Activated naive CD8-positive, alpha-beta T cell treated with anti-CD3 and anti-CD28 coated beads for 36 hours (primary cell): ENCODE results near the gene ALOXE3. TPM values are rescaled to one million over a fixed set of nuclear protein-coding genes. Genes with fewer than 3 reads are reported as not detected.

Experiments used
- DNase-seq: peaks from one replicate; pipeline ENCODE4 v3.0.0; 2021
- H3K27ac Mint-ChIP-seq: one replicate; pipeline ENCODE4 v1.8.0; 2022; ENCODE audit warnings: mild to moderate bottlenecking, moderate library complexity, mixed read lengths
- H3K27me3 Mint-ChIP-seq: one replicate; pipeline ENCODE4 v1.8.0; 2022; ENCODE audit warnings: mild to moderate bottlenecking, mixed read lengths
- H3K36me3 Mint-ChIP-seq: one replicate; pipeline ENCODE4 v1.8.0; 2021; ENCODE audit warnings: mild to moderate bottlenecking, mixed read lengths
- H3K4me1 Mint-ChIP-seq: one replicate; pipeline ENCODE4 v1.8.0; 2021; ENCODE audit warnings: mixed read lengths
- H3K4me3 Mint-ChIP-seq: one replicate; pipeline ENCODE4 v1.8.0; 2022; ENCODE audit warnings: mild to moderate bottlenecking, moderate library complexity, mixed read lengths
- H3K9me3 Mint-ChIP-seq: one replicate; pipeline ENCODE4 v1.8.0; 2022; ENCODE audit warnings: mixed read lengths
- total RNA-seq, 2 experiments: library from RNA; stranded (reverse); gene quantifications; one replicate each; pipeline ENCODE4 v1.2.3, GENCODE V29; 2021

ALOXE3 gene
- total RNA-seq, 2 experiments from 2014 or later: 0.10 TPM; not detected in 1

GRCh38 chr17:8123695-8124349 is 5.5 kb upstream of the ALOXE3 start, which contains the start of gene HES7:
TSS of gene HES7 (minus strand) at chr17:8124106. CDS start at chr17:8124084, 22 bp downstream.
- Mint-ChIP-seq H3K4me3 (peak within 1 kb of the TSS; percentile 85), H3K4me1 (peaks cover 61% of the 10 kb centered on the region), H3K36me3 (peaks cover 12% of the 10 kb centered on the region), H3K27me3 (peaks cover 63% of the 10 kb centered on the region), H3K9me3 (peaks cover 7% of the 10 kb centered on the region), H3K27ac (peak within 1 kb of the TSS; percentile 69)
- no peak for DNase-seq

DNA sequence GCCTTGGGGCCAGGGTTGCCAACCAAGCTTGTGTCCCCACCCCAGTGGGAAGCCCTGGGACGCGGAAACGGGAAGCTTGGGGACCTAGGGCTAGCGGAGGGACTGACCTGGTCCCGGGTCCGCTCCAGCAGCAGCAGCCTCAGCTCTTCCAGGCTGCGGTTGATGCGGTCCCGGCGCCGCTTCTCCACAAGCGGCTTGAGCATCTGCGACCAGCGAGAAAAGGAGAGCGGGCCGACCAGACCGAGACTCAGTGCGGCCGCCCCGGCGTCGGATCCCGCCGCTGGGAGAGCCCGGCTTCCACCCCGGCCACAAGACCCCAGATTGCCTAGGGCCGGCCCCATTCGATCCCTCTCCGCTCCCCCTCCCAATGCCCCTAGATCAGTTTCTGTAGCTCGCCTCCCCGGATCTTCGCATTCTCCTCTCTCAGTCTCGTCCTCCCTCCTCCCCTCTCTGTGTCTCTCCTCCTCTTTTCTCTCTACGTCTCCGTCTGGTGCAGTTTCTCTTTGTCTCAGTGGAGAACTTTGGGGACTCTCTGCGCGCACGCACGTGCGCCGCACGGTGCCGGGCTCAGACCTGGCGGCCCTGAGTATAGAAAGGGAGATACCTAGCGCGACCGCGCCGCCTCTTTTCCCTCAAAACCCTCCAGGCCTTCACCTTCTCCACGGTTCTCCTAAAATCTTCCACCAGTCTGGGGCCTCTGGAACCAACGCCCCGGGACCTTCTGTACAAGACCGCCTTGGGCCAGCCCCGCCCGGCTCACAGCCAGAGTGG is 4.8 kb upstream of the ALOXE3 start:
- Mint-ChIP-seq H3K27ac (peak overlapping the region; percentile 20), H3K4me1 (peaks cover 67% of the 10 kb centered on the region), H3K4me3 (peak overlapping the region; percentile 85), H3K27me3 (peaks cover 68% of the 10 kb centered on the region), H3K36me3 (peaks cover 13% of the 10 kb centered on the region), H3K9me3 (peaks cover 7% of the 10 kb centered on the region)
- peak; percentile 63 for DNase-seq

DNA sequence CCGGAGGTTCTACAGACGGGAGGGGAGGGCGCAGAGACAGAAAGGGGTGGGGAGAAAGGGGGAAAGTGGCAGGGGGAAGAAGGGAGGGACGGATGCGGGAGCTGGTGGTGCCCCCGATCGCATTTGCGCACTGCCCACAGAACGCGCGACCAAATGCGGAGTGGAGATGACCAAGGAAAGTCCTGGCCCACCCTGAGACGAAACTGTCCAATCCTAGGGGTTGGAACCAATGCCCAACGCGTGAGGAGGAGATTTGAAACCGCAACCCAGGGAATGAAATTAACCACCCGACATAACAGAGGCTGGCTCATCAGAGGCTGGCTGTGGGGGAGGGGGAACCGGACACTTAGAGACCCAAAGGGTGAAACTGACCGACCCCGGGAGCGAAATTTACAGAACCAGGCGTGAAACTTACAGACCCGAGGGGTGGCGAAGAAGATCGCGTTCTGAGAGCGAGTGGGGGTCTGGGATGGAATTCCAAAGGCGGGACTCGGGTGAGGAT is 4.2 kb upstream of the ALOXE3 start:
- Mint-ChIP-seq H3K4me1 (peaks cover 73% of the 10 kb centered on the region), H3K27me3 (peaks cover 74% of the 10 kb centered on the region), H3K27ac (no peak overlapping the region), H3K4me3 (peak overlapping the region; percentile 85), H3K9me3 (peaks cover 7% of the 10 kb centered on the region), H3K36me3 (peaks cover 13% of the 10 kb centered on the region)
- no peak for DNase-seq

GRCh38 chr17:8121681-8122421 is 3.5 kb upstream of the ALOXE3 start:
- Mint-ChIP-seq H3K27me3 (peaks cover 71% of the 10 kb centered on the region), H3K27ac (no peak overlapping the region), H3K4me1 (peaks cover 69% of the 10 kb centered on the region), H3K4me3 (peak overlapping the region; percentile 85), H3K36me3 (peaks cover 13% of the 10 kb centered on the region), H3K9me3 (peaks cover 7% of the 10 kb centered on the region)
- DNase-seq: peak; percentile 79

GRCh38 chr17:8121407-8121680 is 3.0 kb upstream of the ALOXE3 start:
- no peak for DNase-seq
- Mint-ChIP-seq H3K9me3 (peaks cover 7% of the 10 kb centered on the region), H3K27me3 (peaks cover 73% of the 10 kb centered on the region), H3K4me3 (peak overlapping the region; percentile 88), H3K36me3 (peaks cover 13% of the 10 kb centered on the region), H3K27ac (no peak overlapping the region), H3K4me1 (peaks cover 65% of the 10 kb centered on the region)

DNA sequence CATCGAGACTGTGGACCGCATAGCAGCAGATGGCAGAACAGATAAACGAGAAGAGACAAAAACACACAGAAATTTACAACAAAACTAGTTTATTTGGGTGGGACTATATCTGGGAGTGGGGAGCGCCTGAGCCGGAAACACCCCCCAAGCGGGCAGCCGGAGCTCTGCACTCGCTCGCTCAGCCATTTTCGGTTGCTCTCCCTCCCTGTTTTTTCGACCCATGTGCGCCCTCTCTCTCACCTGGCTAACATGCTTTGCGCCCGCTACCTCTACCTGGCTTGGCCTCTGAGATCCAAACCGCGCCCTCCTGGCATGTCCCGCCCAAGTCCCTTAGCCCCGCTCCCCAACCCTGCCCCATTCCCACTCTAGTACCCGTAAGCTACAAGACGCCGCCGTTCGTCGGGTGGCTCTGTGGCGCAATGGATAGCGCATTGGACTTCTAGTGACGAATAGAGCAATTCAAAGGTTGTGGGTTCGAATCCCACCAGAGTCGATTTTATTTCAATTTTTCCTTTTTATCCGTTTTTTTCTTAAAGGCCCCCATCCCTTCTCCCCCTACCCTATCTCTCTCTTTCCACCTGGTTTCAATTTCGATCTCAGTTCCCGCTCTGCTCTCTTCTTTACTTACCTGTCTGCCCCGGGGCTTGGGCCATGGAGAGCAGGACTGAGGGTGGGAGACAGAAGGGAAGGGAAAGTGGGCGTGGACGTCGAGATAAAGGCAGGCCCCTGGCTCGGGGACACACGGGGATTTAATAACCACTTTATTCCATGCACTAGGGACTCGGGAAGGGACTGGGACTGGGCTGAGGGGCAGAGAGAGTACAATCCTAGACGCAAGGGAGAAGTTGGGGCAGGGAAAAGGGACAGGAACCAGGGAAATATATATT is 2.4 kb upstream of the ALOXE3 start:
- H3K27ac Mint-ChIP-seq: peak overlapping the region; percentile 97
- H3K4me3 Mint-ChIP-seq: peak overlapping the region; percentile 88
- H3K36me3 Mint-ChIP-seq: peaks cover 13% of the 10 kb centered on the region
- H3K27me3 Mint-ChIP-seq: peaks cover 74% of the 10 kb centered on the region
- H3K9me3 Mint-ChIP-seq: peaks cover 7% of the 10 kb centered on the region
- DNase-seq: peak; percentile 76
- H3K4me1 Mint-ChIP-seq: peaks cover 65% of the 10 kb centered on the region

DNA sequence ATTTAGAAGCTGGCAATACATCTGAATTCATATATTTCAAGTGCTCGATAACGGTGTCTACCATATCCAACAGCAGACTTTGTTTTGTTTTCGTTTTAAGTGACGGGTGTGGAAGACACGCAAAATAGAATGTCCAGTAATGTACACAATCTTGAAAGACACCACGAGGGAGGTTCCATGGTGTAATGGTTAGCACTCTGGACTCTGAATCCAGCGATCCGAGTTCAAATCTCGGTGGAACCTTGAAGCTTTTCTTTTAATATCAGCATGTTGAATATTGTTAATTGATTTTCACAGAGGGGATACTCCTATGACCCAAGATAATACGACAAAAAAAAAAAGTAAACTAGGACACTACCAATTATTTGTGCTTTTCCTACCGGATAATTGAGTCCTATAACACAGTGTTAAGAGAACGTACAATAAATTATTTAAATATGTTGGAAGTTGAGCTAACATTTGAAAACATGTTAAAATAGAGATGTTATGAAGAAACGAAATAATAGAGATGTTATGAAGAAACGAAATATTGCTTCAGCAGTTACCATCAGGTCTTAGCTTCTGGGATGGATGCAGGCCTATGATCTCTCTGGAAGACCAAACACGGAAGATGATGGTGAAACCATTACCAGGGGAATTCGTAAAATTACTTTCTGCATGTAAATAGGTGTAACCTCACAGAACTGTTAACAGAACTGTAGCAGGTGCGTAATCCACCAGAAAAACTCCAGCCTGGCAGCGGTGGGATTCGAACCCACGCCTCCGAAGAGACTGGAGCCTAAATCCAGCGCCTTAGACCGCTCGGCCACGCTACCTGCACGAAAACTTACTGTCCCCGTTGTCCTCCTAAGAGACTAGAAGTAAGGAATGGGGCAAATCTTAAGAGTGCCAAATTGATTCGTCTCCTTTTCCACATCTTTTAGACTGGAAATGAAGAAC is 1.5 kb upstream of the ALOXE3 start:
- Mint-ChIP-seq H3K27ac (peak overlapping the region; percentile 97), H3K36me3 (peaks cover 9% of the 10 kb centered on the region), H3K4me1 (peaks cover 58% of the 10 kb centered on the region), H3K9me3 (peaks cover 5% of the 10 kb centered on the region), H3K27me3 (peaks cover 74% of the 10 kb centered on the region), H3K4me3 (peak overlapping the region; percentile 88)
- DNase-seq: peak; percentile 90

GRCh38 chr17:8118769-8119580 is 661 bp upstream of the ALOXE3 start:
- H3K4me1 Mint-ChIP-seq: peaks cover 49% of the 10 kb centered on the region
- H3K4me3 Mint-ChIP-seq: peak overlapping the region; percentile 88
- peaks cover 73% of the 10 kb centered on the region for H3K27me3 Mint-ChIP-seq
- peak overlapping the region; percentile 91 for H3K27ac Mint-ChIP-seq
- DNase-seq: peak; percentile 89
- peaks cover 9% of the 10 kb centered on the region for H3K36me3 Mint-ChIP-seq
- H3K9me3 Mint-ChIP-seq: peaks cover 5% of the 10 kb centered on the region

DNA sequence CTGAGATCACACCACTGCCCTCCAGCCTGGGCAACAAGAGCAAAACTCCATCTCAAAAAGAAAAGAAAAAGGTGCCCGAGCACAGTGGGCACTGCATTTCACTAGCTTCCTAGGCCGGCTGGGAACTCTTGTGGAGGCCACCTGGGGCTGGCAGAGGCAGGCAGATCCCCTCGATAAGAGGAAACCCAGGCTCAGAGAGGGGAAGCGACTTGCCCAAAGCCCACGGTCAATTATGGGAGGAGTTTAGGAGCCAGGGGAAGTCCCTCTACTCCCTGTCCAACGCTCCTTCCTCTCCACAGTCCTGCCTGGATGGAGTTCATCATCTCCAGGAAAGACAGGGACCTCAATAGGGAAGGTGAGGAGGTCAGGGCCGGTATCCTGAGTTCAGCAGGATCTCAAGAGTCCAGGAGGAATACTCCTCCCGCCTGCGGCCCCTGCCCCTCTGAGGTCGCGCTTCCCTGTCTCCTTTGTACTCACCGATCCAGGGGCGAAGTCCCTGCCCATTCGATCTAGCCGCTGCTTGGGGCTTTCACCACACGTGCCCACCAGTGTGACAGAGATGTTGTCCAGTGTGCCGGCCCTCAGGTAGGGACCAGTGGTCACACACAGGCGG is 841 bp downstream of the ALOXE3 start:
- peaks cover 38% of the 10 kb centered on the region for H3K4me1 Mint-ChIP-seq
- peaks cover 72% of the 10 kb centered on the region for H3K27me3 Mint-ChIP-seq
- H3K36me3 Mint-ChIP-seq: peaks cover 9% of the 10 kb centered on the region
- DNase-seq: no peak
- peaks cover 5% of the 10 kb centered on the region for H3K9me3 Mint-ChIP-seq
- H3K27ac Mint-ChIP-seq: no peak overlapping the region
- peak overlapping the region; percentile 88 for H3K4me3 Mint-ChIP-seq

- peaks cover 5% of the 10 kb centered on the region for H3K9me3 Mint-ChIP-seq
- no peak overlapping the region for H3K4me3 Mint-ChIP-seq
- H3K36me3 Mint-ChIP-seq: peaks cover 9% of the 10 kb centered on the region
- H3K27me3 Mint-ChIP-seq: peaks cover 70% of the 10 kb centered on the region
- DNase-seq: no peak
- H3K27ac Mint-ChIP-seq: no peak overlapping the region
- H3K4me1 Mint-ChIP-seq: peaks cover 34% of the 10 kb centered on the region
Measured at GRCh38 chr17:8116776-8117175, 1.5 kb downstream of the ALOXE3 start.

DNA sequence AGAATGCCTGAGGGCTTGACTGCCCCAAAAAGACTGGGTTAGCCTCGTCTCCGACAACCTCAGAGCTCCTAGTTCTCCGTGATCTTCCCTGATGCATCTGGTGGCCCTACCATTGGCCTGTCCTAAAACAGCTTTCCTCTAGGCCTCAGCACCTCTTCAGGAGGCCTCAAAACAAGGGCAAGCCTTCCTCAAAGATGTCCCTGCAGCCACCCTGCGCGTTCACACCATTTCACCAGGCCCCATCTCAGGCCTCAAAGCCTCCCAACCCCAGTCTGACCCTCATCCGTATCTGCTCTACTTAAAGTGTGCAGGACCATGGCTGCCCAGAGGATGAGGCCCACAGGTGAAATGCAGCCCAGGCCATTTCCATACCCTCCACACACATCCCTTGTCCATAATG is 7.4 kb downstream of the ALOXE3 start:
- H3K4me3 Mint-ChIP-seq: no peak overlapping the region
- H3K27ac Mint-ChIP-seq: no peak overlapping the region
- no peaks in the 10 kb centered on the region for H3K36me3 Mint-ChIP-seq
- peaks cover 2% of the 10 kb centered on the region for H3K4me1 Mint-ChIP-seq
- no peaks in the 10 kb centered on the region for H3K9me3 Mint-ChIP-seq
- no peak for DNase-seq
- H3K27me3 Mint-ChIP-seq: peaks cover 29% of the 10 kb centered on the region

GRCh38 chr17:8110456-8110804 is 7.9 kb downstream of the ALOXE3 start:
- Mint-ChIP-seq H3K36me3 (no peaks in the 10 kb centered on the region), H3K27ac (no peak overlapping the region), H3K4me3 (no peak overlapping the region), H3K4me1 (peaks cover 2% of the 10 kb centered on the region), H3K27me3 (peaks cover 26% of the 10 kb centered on the region), H3K9me3 (no peaks in the 10 kb centered on the region)
- no peak for DNase-seq
